Measurements from ENCODE around the gene TCF3. TPM values are rescaled to one million over a fixed set of nuclear protein-coding genes. Genes with fewer than 3 reads are reported as not detected.

The TCF3 gene
- total and polyA plus RNA-seq, 7 donors: 20.1 to 33.8 (median 24.6) TPM

DNA sequence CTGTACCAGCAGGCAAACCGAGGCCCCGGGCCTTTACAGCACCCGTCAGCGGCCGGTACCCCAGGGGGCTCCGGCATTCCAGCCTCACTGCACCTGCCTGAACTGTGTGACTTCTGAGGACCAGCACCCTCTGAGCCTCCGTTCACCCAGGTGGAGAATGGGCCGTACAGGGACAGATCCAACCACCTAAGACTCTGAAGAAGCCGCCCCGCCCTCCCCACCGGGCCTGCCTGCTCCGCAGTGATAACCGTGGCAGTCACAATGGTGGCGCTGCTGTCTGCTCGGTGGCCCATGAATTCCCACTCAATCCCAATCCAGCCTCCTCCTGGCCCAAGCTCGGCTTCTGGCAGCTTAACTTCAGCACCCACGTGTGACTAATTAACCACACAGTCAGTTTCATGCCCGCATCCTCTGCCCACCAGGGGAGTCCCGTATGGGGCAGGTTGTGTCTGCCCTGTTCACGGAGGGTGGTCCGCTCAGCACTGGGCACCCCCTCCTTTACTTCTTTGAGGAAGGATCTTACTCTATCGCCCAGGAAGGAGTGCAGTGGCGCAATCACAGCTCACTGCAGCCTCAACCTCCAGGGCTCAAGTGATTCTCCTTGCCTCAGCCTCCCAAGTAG lies 3.4 kb downstream of the TCF3 start:
- TF ChIP-seq, protein P1, sequence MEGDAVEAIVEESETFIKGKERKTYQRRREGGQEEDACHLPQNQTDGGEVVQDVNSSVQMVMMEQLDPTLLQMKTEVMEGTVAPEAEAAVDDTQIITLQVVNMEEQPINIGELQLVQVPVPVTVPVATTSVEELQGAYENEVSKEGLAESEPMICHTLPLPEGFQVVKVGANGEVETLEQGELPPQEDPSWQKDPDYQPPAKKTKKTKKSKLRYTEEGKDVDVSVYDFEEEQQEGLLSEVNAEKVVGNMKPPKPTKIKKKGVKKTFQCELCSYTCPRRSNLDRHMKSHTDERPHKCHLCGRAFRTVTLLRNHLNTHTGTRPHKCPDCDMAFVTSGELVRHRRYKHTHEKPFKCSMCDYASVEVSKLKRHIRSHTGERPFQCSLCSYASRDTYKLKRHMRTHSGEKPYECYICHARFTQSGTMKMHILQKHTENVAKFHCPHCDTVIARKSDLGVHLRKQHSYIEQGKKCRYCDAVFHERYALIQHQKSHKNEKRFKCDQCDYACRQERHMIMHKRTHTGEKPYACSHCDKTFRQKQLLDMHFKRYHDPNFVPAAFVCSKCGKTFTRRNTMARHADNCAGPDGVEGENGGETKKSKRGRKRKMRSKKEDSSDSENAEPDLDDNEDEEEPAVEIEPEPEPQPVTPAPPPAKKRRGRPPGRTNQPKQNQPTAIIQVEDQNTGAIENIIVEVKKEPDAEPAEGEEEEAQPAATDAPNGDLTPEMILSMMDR (IDR thresholded peaks at IDR 0.05): no peak
- Histone ChIP-seq H3K36me3 (ENCODE audit: insufficient read depth in 1 of 2, low read depth in 1 of 2) (peaks cover 0 to 37% of the 10 kb centered on the region in 2 donors), H3K27me3 (ENCODE audit: insufficient read depth in 3 of 3, low read length in 2 of 3) (no peaks in the 10 kb centered on the region), H3K4me1 (peaks cover 12% of the 10 kb centered on the region), H3K4me3 (no peak overlapping the region), H3K9me3 (no peaks in the 10 kb centered on the region), H3K27ac (no peak overlapping the region)
- no peak for DNase-seq
- intact Hi-C loops (cut with DNase I): loop anchor here in 1 of 2 donors (5.0 kb wide), 1 partner anchor 37 kb away; no protein-coding TSS in a partner anchor
- WGBS, 3 donors: 81 to 88% (median 83%) methylated on average over 22 to 23 of the region's 23 CpGs
- ATAC-seq: no peak

DNA sequence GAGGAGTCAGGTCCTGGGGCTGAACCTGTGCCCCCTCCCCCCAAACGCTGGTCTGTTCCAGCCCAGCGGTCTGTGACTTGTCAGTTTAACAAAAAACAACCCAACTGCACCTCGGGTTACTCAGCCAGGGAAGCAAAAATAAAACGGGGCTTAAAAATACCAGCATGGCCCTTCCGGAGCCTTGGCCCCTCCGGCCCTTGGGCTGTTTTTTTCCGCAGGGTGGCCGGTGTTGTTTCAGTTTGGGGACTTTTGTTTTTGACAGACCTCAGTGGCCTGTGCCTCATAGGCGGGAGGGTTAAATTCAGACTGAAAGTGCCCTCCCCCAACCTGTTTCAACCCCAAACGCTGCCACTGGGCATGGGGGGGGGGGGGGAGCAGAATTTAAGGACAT lies 4.0 kb downstream of the TCF3 start:
- no peak overlapping the region for H3K4me3 ChIP-seq
- H3K9me3 ChIP-seq: no peaks in the 10 kb centered on the region
- DNase-seq (no peak), ATAC-seq (no peak)
- WGBS, 3 donors: 61 to 83% (median 78%) methylated on average over 10 of the region's 10 CpGs
- H3K36me3 ChIP-seq (ENCODE audit: insufficient read depth in 1 of 2, low read depth in 1 of 2): peaks cover 0 to 43% of the 10 kb centered on the region in 2 donors
- H3K27me3 ChIP-seq (ENCODE audit: insufficient read depth in 3 of 3, low read length in 2 of 3): no peaks in the 10 kb centered on the region
- TF ChIP-seq, protein P1 (IDR thresholded peaks at IDR 0.05): no peak
- H3K27ac ChIP-seq: no peak overlapping the region
- peaks cover 12% of the 10 kb centered on the region for H3K4me1 ChIP-seq
- intact Hi-C loops (cut with DNase I): loop anchor here in 1 of 2 donors (5.0 kb wide), 1 partner anchor 36 kb away; no protein-coding TSS in a partner anchor

DNA sequence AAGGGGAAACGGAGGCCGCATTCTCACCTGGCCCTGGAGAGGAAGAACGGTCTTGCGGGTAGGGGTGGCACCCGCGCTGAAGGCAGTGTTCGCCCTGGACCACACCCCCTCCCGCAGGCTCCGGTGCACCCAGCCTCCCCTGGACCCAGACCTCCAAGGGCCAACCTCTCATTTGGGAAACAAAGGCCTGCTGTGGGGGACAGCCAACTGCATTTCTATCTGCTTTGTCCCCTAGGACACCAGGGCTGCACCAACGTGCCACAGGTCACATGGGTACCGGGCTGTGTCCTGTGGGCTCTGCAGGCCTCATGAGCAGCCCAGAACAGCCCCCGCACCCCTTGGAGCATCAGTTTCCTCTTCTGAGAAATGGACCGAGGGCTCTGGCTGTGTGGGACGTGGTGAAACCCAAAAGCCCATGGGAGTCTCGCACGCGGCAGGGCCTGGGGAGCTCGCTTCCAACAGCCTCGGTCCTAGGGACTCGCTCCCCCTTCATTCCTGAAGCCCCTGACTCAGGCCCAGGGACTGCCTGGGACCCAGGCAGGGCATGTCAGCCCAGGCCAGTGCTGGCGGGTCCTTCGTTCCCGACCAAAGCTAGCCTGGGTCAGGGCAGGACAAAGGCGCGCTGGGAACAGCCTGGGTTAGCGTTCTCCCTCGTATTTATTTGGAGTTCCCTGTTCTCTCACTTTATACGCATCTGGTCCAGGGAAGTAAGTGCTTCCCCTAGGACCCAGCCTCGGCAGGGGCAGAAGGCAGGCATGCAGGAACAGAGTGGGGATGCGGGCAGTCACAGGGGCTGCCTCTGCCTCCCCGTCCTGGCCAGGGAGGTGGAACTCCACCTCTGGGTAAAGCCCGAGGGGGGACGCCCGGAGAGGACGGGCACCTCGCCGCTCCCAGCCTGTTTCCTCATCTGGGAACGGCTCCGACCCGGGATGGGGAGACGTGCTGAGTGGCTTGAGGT lies 4.6 kb downstream of the TCF3 start:
- Histone ChIP-seq H3K27ac (no peak overlapping the region), H3K27me3 (ENCODE audit: insufficient read depth in 3 of 3, low read length in 2 of 3) (no peaks in the 10 kb centered on the region), H3K4me1 (peaks cover 12% of the 10 kb centered on the region), H3K36me3 (ENCODE audit: insufficient read depth in 1 of 2, low read depth in 1 of 2) (peaks cover 0 to 43% of the 10 kb centered on the region in 2 donors), H3K9me3 (no peaks in the 10 kb centered on the region), H3K4me3 (no peak overlapping the region)
- ATAC-seq (no peak), DNase-seq (no peak)
- TF ChIP-seq, protein P1 (IDR thresholded peaks at IDR 0.05): no peak
- WGBS, 3 donors: 89 to 92% (median 91%) methylated on average over 41 of the region's 41 CpGs
- intact Hi-C loops (cut with DNase I): loop anchor here in 1 of 2 donors (5.0 kb wide), 1 partner anchor 35 kb away; no protein-coding TSS in a partner anchor

DNA sequence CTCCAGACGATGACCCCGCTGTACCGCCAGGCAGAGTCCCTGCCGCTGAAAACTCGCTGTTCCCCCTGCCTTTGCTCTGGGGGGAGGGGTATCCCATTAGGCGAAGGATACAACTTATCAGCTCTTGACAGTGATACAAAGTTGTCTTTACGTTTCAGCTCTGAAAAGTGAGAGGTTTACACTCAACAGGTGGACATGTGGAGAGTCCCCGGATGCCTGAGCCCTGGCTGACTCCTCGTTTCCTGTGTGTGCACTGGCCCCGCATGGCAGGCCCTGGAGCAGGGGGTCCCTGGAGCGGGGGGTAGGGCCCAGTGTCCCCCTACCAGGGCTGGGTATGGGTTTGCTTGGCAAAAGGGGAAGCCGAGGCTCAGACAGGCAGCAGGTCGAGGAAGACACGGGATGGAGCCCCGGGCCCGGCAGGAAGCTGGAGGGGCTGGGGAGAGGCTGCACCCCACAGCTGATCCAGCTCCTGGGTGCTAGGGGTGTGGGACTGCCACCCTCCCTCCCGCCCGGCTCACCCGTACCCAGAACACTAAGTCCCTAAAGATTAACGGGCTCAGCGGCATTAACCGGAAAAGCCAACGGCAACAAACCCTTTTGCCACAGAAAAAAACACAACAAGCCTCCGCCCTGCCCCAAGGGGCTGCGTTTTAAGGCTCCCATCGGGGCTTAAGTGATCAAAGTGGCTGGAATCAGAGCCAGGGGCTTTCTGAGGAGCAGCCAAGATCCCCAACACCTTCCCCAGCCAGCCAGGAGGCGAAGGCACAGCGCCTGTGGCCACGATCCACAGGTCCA lies 5.6 kb downstream of the TCF3 start:
- Histone ChIP-seq H3K36me3 (ENCODE audit: insufficient read depth in 1 of 2, low read depth in 1 of 2) (peaks cover 0 to 43% of the 10 kb centered on the region in 2 donors), H3K9me3 (no peaks in the 10 kb centered on the region), H3K4me3 (no peak overlapping the region), H3K27me3 (ENCODE audit: insufficient read depth in 3 of 3, low read length in 2 of 3) (no peaks in the 10 kb centered on the region), H3K27ac (no peak overlapping the region), H3K4me1 (peaks cover 12% of the 10 kb centered on the region)
- intact Hi-C loops (cut with DNase I): loop anchor here in 1 of 2 donors (5.0 kb wide), 1 partner anchor 35 kb away; no protein-coding TSS in a partner anchor
- 82 to 84% (median 84%) methylated on average over 29 of the region's 29 CpGs for WGBS, 3 donors
- ATAC-seq (no peak), DNase-seq (no peak)
- TF ChIP-seq, protein P1 (IDR thresholded peaks at IDR 0.05): no peak

All from psoas muscle (tissue), 8 donors.